OCI-LY3 (cell line): ENCODE results near the gene SLC26A3.

Experiments used
- CTCF ChIP-seq: fragments of 200-600, 300-600 bp; sonication (generic); IDR thresholded peaks from 2 replicates; pipeline ENCODE4 v1.5.1; 2014; ENCODE audit warnings: antibody characterized with exemption, low read length, low read depth
- EZH2phosphoT487 ChIP-seq: fragments of 200-600 bp; shearing (Covaris generic); IDR thresholded peaks from 2 replicates; pipeline ENCODE4 v1.6.1; 2018; ENCODE audit warnings: antibody characterized with exemption, mixed run types, low read depth

GRCh38 chr7:107842213-107842612, 39.2 kb upstream of the SLC26A3 start:
- TF ChIP-seq CTCF (no peak), EZH2phosphoT487 (no peak)
